Gastrocnemius medialis (tissue), 4 donors: Measurements from ENCODE around the gene CMTM3.

ENCODE experiments used
- CTCF ChIP-seq, 5 experiments: fragments of 450-650 bp in 3 of 5; fragments of 200-600 bp in 2 of 5; sonication (generic) in 2 of 5; IDR thresholded peaks in 4 of 5; conservative IDR thresholded peaks in 1 of 5; 1 replicate in 4 of 5; 2 replicates in 1 of 5; pipeline ENCODE4 v1.5.1; 2016 to 2019; ENCODE audit warnings: antibody characterized with exemption in 5 of 5, mild to moderate bottlenecking in 3 of 5, moderate library complexity in 3 of 5
- POLR2A ChIP-seq, 2 donors: fragments of 450-650 bp; IDR thresholded peaks; one replicate each; pipeline ENCODE4 v1.6.1; 2017; ENCODE audit warnings: antibody characterized with exemption in 2 of 2, mild to moderate bottlenecking in 2 of 2, moderate library complexity in 2 of 2

- TF ChIP-seq CTCF (IDR thresholded peaks at IDR 0.05 in 4 of 5, conservative IDR thresholded peaks at IDR 0.05 in 1 of 5) (no peak), POLR2A (IDR thresholded peaks at IDR 0.05) (no peak)
These were observed 53.8 kb downstream of the CMTM3 start for GRCh38 chr16:66658143-66658859.
